Measurements from ENCODE around the gene PIGU. TPM values are rescaled to one million over a fixed set of nuclear protein-coding genes. Genes with fewer than 3 reads are reported as not detected.

Gene PIGU
- polyA plus RNA-seq, 1 of the 3 experiments (the other 2 are of a cell fraction): 40.3 TPM

DNA sequence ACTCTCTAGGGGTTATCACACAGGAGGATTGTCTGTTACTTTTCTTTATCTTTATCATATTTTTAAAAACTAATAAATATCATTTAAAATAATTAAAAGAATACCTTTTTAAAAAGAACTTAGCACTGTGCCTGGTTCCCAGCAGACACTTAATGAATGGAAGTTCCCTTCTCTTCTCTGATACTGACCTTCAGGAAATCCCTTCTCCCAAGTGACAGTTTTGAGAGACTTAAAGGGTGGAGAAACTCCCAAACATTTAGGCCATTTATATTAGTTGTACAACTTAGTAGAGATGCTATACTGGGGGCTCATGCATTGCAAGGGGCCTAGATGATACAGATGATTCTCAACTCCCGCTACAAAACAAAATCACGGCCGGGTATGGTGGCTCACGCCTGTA lies 99.8 kb downstream of the PIGU start (continued):
- TF ChIP-seq, protein P1, sequence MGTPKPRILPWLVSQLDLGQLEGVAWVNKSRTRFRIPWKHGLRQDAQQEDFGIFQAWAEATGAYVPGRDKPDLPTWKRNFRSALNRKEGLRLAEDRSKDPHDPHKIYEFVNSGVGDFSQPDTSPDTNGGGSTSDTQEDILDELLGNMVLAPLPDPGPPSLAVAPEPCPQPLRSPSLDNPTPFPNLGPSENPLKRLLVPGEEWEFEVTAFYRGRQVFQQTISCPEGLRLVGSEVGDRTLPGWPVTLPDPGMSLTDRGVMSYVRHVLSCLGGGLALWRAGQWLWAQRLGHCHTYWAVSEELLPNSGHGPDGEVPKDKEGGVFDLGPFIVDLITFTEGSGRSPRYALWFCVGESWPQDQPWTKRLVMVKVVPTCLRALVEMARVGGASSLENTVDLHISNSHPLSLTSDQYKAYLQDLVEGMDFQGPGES (IDR thresholded peaks at IDR 0.05; ENCODE audit: low read depth, low read length): no peak
- TF ChIP-seq FOSL2 (IDR thresholded peaks at IDR 0.05; ENCODE audit: borderline replicate concordance, low read depth): no peak
- no peak for TF ChIP-seq NRF1 (IDR thresholded peaks at IDR 0.05; ENCODE audit: low read depth, low read length)

DNA sequence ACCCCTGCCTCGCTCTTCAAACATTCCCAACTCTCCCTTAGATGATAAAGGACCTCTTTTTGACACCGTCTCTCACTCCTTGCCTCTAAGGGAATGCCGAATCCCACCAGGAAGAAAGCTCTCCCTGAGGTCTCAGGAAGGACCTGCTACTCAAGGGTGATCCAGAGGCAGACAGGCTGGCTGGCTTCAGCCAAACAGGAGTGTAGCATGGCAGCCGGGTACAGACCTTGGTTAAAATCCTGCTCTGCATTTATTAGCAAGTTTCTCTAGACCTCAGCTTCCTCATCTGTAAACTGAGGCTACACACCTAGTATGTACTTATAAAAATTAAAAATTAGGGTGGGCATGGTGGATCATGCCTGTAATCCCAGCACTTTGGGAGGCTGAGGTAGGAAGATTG lies 101.1 kb downstream of the PIGU start:
- Histone ChIP-seq H3K9me3 (no peaks in the 10 kb centered on the region), H3K79me2 (ENCODE audit: insufficient read depth) (no peaks in the 10 kb centered on the region), H3K9me2 (no peaks in the 10 kb centered on the region), H3K4me1 (ENCODE audit: control insufficient read depth in 1 of 2, insufficient read depth in 2 of 2, low read depth in 1 of 2, low read length in 1 of 2) (peaks cover 0 to 4% of the 10 kb centered on the region in 2 experiments; a peak in 2 of 4 replicates), H3K36me3 (replicated peaks in 1 of 2; ENCODE audit: control insufficient read depth in 1 of 2, insufficient read depth in 2 of 2, low read length in 1 of 2) (peaks cover 0 to 12% of the 10 kb centered on the region in 2 experiments), H2AFZ (ENCODE audit: low read depth) (no peak overlapping the region), H4K20me1 (ENCODE audit: insufficient read depth) (no peaks in the 10 kb centered on the region), H3F3A (replicated peaks; ENCODE audit: insufficient read depth) (no peaks in the 10 kb centered on the region), H3K4me2 (no peak overlapping the region), H3K27ac (ENCODE audit: low read depth in 2 of 2, low read length in 1 of 2) (no peak overlapping the region), H3K27me3 (ENCODE audit: insufficient read depth) (no peaks in the 10 kb centered on the region), H3K9ac (no peak overlapping the region), H3K4me3 (ENCODE audit: low read depth in 2 of 2, low read length in 1 of 2) (no peak overlapping the region)
- ChIA-PET CTCF (interaction anchor here (0.9 to 1.9 kb wide), 2 partner anchors 13 to 72 kb away, joined by 4 to 8 read pairs; no protein-coding TSS in a partner anchor), POLR2A (no interaction called here)
- DNase-seq: no peak
- WGBS (ENCODE audit: low lambda C conversion rate): 100% methylated on average over 4 of the region's 4 CpGs
- TF ChIP-seq GATA2 (CRISPR knock-in tag; IDR thresholded peaks at IDR 0.05): no peak
- TF ChIP-seq RXRA (IDR thresholded peaks at IDR 0.05; ENCODE audit: borderline replicate concordance, low read depth): no peak
- no peak for TF ChIP-seq RCOR1 (IDR thresholded peaks at IDR 0.05; ENCODE audit: low read length)
- TF ChIP-seq, protein P2, sequence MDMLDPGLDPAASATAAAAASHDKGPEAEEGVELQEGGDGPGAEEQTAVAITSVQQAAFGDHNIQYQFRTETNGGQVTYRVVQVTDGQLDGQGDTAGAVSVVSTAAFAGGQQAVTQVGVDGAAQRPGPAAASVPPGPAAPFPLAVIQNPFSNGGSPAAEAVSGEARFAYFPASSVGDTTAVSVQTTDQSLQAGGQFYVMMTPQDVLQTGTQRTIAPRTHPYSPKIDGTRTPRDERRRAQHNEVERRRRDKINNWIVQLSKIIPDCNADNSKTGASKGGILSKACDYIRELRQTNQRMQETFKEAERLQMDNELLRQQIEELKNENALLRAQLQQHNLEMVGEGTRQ (IDR thresholded peaks at IDR 0.05; ENCODE audit: borderline replicate concordance, low read depth, low read length): no peak
- TF ChIP-seq, protein P3, sequence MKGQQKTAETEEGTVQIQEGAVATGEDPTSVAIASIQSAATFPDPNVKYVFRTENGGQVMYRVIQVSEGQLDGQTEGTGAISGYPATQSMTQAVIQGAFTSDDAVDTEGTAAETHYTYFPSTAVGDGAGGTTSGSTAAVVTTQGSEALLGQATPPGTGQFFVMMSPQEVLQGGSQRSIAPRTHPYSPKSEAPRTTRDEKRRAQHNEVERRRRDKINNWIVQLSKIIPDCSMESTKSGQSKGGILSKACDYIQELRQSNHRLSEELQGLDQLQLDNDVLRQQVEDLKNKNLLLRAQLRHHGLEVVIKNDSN (IDR thresholded peaks at IDR 0.05; ENCODE audit: borderline replicate concordance, low read depth): no peak
- TF ChIP-seq FOXJ3 (CRISPR knock-in tag; IDR thresholded peaks at IDR 0.05): no peak
- no peak for TF ChIP-seq FOSL2 (IDR thresholded peaks at IDR 0.05; ENCODE audit: borderline replicate concordance, low read depth)
- TF ChIP-seq, protein P4, sequence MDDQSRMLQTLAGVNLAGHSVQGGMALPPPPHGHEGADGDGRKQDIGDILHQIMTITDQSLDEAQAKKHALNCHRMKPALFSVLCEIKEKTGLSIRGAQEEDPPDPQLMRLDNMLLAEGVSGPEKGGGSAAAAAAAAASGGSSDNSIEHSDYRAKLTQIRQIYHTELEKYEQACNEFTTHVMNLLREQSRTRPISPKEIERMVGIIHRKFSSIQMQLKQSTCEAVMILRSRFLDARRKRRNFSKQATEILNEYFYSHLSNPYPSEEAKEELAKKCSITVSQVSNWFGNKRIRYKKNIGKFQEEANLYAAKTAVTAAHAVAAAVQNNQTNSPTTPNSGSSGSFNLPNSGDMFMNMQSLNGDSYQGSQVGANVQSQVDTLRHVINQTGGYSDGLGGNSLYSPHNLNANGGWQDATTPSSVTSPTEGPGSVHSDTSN (IDR thresholded peaks at IDR 0.05): no peak
- no peak for TF ChIP-seq TEAD4 (IDR thresholded peaks at IDR 0.05; ENCODE audit: borderline replicate concordance, insufficient read depth)
- TF ChIP-seq, protein P5, sequence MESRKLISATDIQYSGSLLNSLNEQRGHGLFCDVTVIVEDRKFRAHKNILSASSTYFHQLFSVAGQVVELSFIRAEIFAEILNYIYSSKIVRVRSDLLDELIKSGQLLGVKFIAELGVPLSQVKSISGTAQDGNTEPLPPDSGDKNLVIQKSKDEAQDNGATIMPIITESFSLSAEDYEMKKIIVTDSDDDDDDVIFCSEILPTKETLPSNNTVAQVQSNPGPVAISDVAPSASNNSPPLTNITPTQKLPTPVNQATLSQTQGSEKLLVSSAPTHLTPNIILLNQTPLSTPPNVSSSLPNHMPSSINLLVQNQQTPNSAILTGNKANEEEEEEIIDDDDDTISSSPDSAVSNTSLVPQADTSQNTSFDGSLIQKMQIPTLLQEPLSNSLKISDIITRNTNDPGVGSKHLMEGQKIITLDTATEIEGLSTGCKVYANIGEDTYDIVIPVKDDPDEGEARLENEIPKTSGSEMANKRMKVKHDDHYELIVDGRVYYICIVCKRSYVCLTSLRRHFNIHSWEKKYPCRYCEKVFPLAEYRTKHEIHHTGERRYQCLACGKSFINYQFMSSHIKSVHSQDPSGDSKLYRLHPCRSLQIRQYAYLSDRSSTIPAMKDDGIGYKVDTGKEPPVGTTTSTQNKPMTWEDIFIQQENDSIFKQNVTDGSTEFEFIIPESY (IDR thresholded peaks at IDR 0.05; ENCODE audit: borderline replicate concordance, low read depth): no peak
- TF ChIP-seq RFX5 (IDR thresholded peaks at IDR 0.05; ENCODE audit: low read length): no peak
- TF ChIP-seq FOXM1 (IDR thresholded peaks at IDR 0.05; ENCODE audit: low read depth): no peak
- TF ChIP-seq, protein P1 (IDR thresholded peaks at IDR 0.05; ENCODE audit: low read depth, low read length): no peak
- no peak for TF ChIP-seq RAD21 (IDR thresholded peaks at IDR 0.05; ENCODE audit: low read length)
- TF ChIP-seq, protein P6, sequence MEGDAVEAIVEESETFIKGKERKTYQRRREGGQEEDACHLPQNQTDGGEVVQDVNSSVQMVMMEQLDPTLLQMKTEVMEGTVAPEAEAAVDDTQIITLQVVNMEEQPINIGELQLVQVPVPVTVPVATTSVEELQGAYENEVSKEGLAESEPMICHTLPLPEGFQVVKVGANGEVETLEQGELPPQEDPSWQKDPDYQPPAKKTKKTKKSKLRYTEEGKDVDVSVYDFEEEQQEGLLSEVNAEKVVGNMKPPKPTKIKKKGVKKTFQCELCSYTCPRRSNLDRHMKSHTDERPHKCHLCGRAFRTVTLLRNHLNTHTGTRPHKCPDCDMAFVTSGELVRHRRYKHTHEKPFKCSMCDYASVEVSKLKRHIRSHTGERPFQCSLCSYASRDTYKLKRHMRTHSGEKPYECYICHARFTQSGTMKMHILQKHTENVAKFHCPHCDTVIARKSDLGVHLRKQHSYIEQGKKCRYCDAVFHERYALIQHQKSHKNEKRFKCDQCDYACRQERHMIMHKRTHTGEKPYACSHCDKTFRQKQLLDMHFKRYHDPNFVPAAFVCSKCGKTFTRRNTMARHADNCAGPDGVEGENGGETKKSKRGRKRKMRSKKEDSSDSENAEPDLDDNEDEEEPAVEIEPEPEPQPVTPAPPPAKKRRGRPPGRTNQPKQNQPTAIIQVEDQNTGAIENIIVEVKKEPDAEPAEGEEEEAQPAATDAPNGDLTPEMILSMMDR (IDR thresholded peaks at IDR 0.05): no peak
- TF ChIP-seq CHD2 (IDR thresholded peaks at IDR 0.05; ENCODE audit: low read length, partially characterized antibody): no peak
- TF ChIP-seq NRF1 (IDR thresholded peaks at IDR 0.05; ENCODE audit: low read depth, low read length): no peak
- TF ChIP-seq MEF2A (IDR thresholded peaks at IDR 0.05; ENCODE audit: borderline replicate concordance, low read depth): no peak
